HepG2 (cell line): ENCODE results near the gene PRR35. TPM values are rescaled to one million over a fixed set of nuclear protein-coding genes. Genes with fewer than 3 reads are reported as not detected.
A peak's percentile ranks its signal among the peaks of the same experiment; 100 is the strongest.

Source experiments
- ASH2L ChIP-seq: fragments of 300-600, 200-600 bp; sonication (generic); IDR thresholded peaks from 2 replicates; pipeline ENCODE4 v1.7.0; 2017; ENCODE audit warnings: low read depth, mild to moderate bottlenecking, moderate library complexity, mixed read lengths, low read length; ENCODE audit not compliant: insufficient read length
- BCL6 ChIP-seq: IDR thresholded peaks from 2 replicates; pipeline ENCODE4 v1.6.1; 2016; ENCODE audit warnings: missing genetic modification reagents, missing compliant biosample characterization
- CBX5 ChIP-seq: sonication (generic); formaldehyde crosslinking; IDR thresholded peaks from 2 replicates; pipeline ENCODE4 v1.4.0; 2020; ENCODE audit warnings: missing genetic modification reagents, borderline replicate concordance
- CREB1 ChIP-seq, 2 experiments: fragments of 450-650 bp in 1 of 2; IDR thresholded peaks; 2 replicates each; pipeline ENCODE4 v1.6.1; 2016 to 2017; ENCODE audit warnings: control low read depth in 1 of 2, mild to moderate bottlenecking in 1 of 2, missing compliant biosample characterization in 1 of 2, missing genetic modification characterization in 1 of 2
- DNMT3B ChIP-seq: conservative IDR thresholded peaks from 2 replicates; pipeline ENCODE4 v1.6.1; 2016; ENCODE audit warnings: missing biosample characterization, control low read depth
- DZIP1 ChIP-seq: sonication (generic); formaldehyde crosslinking; IDR thresholded peaks from 2 replicates; pipeline ENCODE4 v1.5.0; 2020; ENCODE audit warnings: mild to moderate bottlenecking, missing genetic modification reagents
- HDAC2 ChIP-seq: sonication (generic); formaldehyde crosslinking; IDR thresholded peaks from 2 replicates; pipeline ENCODE4 v1.4.0; 2020; ENCODE audit warnings: missing genetic modification reagents
- HIC2 ChIP-seq: sonication (generic); formaldehyde crosslinking; IDR thresholded peaks from 2 replicates; pipeline ENCODE4 v1.9.0; 2022; ENCODE audit warnings: low read depth, missing genetic modification reagents
- HMG20A ChIP-seq: IDR thresholded peaks from 2 replicates; pipeline ENCODE4 v1.6.1; 2016; ENCODE audit warnings: borderline replicate concordance
- MATR3 ChIP-seq: sonication (generic); formaldehyde crosslinking; IDR thresholded peaks from 2 replicates; pipeline ENCODE4 v1.4.0; 2020; ENCODE audit warnings: missing genetic modification reagents
- RNF2 ChIP-seq: fragments of 450-650 bp; conservative IDR thresholded peaks from 2 replicates; pipeline ENCODE4 v1.6.1; 2016; ENCODE audit warnings: low read depth
- RXRB ChIP-seq: IDR thresholded peaks from 2 replicates; pipeline ENCODE4 v1.6.1; 2016; ENCODE audit warnings: borderline replicate concordance, missing genetic modification reagents, missing compliant biosample characterization
- SAP130 ChIP-seq: IDR thresholded peaks from 2 replicates; pipeline ENCODE4 v1.6.1; 2016; ENCODE audit warnings: low read depth
- SRSF1 ChIP-seq: fragments of 200-400 bp; formaldehyde crosslinking; optimal IDR thresholded peaks from 2 replicates; pipeline ENCODE3; 2017; ENCODE audit warnings: mild to moderate bottlenecking, low read depth, low read length, moderate library complexity
- ZBTB21 ChIP-seq: sonication (generic); formaldehyde crosslinking; IDR thresholded peaks from 2 replicates; pipeline ENCODE4 v1.4.0; 2020; ENCODE audit warnings: missing genetic modification reagents
- ZC3H13 ChIP-seq: sonication (generic); formaldehyde crosslinking; IDR thresholded peaks from 2 replicates; pipeline ENCODE4 v1.8.1; 2023; ENCODE audit warnings: mild to moderate bottlenecking, missing genetic modification reagents, moderate library complexity
- ZNF225 ChIP-seq: sonication (generic); formaldehyde crosslinking; IDR thresholded peaks from 2 replicates; pipeline ENCODE4 v1.4.0; 2020; ENCODE audit warnings: mild to moderate bottlenecking, missing genetic modification reagents
- ZNF687 ChIP-seq: sonication (generic); formaldehyde crosslinking; IDR thresholded peaks from 2 replicates; pipeline ENCODE4 v1.5.1; 2020; ENCODE audit warnings: mild to moderate bottlenecking, missing genetic modification reagents, moderate library complexity
- ZNF709 ChIP-seq: sonication (generic); formaldehyde crosslinking; IDR thresholded peaks from 2 replicates; pipeline ENCODE4 v1.5.0; 2020; ENCODE audit warnings: mild to moderate bottlenecking, missing genetic modification reagents
- ZNF780A ChIP-seq: sonication (generic); formaldehyde crosslinking; IDR thresholded peaks from 2 replicates; pipeline ENCODE4 v1.8.0; 2022; ENCODE audit warnings: mild to moderate bottlenecking, missing genetic modification reagents, moderate library complexity
- polyA plus RNA-seq, 8 experiments: library from polyadenylated mRNA; depleted of rRNA in 3 of 8; stranded (reverse) in 7 of 8; unstranded in 1 of 8; fragments of >200 nt; fragmentation: Illumina TruSeq in 4 of 8; extraction: Trizol in 4 of 8; gene quantifications; 2 replicates each; pipeline versions ENCODE4 v1.2.1 to v1.2.3, GENCODE V29; 2011 to 2016; ENCODE audit warnings: low read depth in 4 of 8, missing spikeins in 1 of 8, mixed read lengths in 1 of 8; ENCODE audit not compliant: insufficient read depth in 1 of 8
- total RNA-seq, 5 experiments: library from RNA; depleted of rRNA; stranded (reverse); fragments of >200 nt; fragmentation: Illumina TruSeq; extraction: Trizol; gene quantifications; 2 replicates each; pipeline ENCODE4 v1.2.3, GENCODE V29; 2016; ENCODE audit warnings: low read depth in 1 of 5

PRR35 gene
- total and polyA plus RNA-seq, 2 of the 13 experiments (the other 11 are each of a cell fraction or from before 2014, with no cell fraction given): 0.07 to 0.16 TPM

GRCh38 chr16:543301-544164 is 16.7 kb upstream of the PRR35 start (continued):
- peak; percentile 22; the same call in 1 of the 2 replicates for TF ChIP-seq BCL6 (CRISPR knock-in tag)
- TF ChIP-seq ZBTB21 (CRISPR knock-in tag): peak; percentile 89
- peak; percentile 50 for TF ChIP-seq RXRB (CRISPR knock-in tag)
- peak; percentile 67 for TF ChIP-seq HDAC2 (CRISPR knock-in tag)
- 0 out of 2 replicates have a peak, but pooled peaks have one; percentile 16 for TF ChIP-seq CBX5 (CRISPR knock-in tag)
- TF ChIP-seq CREB1 (IDR thresholded peaks at IDR 0.05): peak; percentile 43; the same call in 1 of the 2 replicates
- TF ChIP-seq CREB1 (CRISPR knock-in tag; IDR thresholded peaks at IDR 0.05): no peak; the same call in 1 of the 2 replicates
- TF ChIP-seq ZNF780A (CRISPR knock-in tag): 0 out of 2 replicates have a peak, but pooled peaks have one; percentile 61
- TF ChIP-seq RNF2: no peak
- peak; percentile 78 for TF ChIP-seq SRSF1
- peak; percentile 69; the same call in 1 of the 2 replicates for TF ChIP-seq ZNF225 (CRISPR knock-in tag)
- peak; percentile 74 for TF ChIP-seq SAP130 (CRISPR knock-in tag)
- peak; percentile 25 for TF ChIP-seq ASH2L
- no peak for TF ChIP-seq MATR3 (CRISPR knock-in tag)
- TF ChIP-seq HIC2 (CRISPR knock-in tag): peak; percentile 83; the same call in 1 of the 2 replicates
- TF ChIP-seq ZNF709 (CRISPR knock-in tag): 0 out of 2 replicates have a peak, but pooled peaks have one; percentile 24
- peak; percentile 97 for TF ChIP-seq ZNF687
- 0 out of 2 replicates have a peak, but pooled peaks have one; percentile 60 for TF ChIP-seq DZIP1 (CRISPR knock-in tag)
- TF ChIP-seq HMG20A (CRISPR knock-in tag): peak; percentile 29; the same call in 1 of the 2 replicates
- peak; percentile 74; the same call in 1 of the 2 replicates for TF ChIP-seq ZC3H13 (CRISPR knock-in tag)
- peak; percentile 78; the same call in 1 of the 2 replicates for TF ChIP-seq DNMT3B
